ENCODE results near the gene ADSS2.
A peak's percentile ranks its signal among the peaks of the same experiment; 100 is the strongest.
"Not testable (repeated sequence)": the region's sequence is repeated elsewhere in the genome, so short reads cannot be mapped to it uniquely, and the experiment has no call there.

The ADSS2 gene

GRCh38 chr1:244367399-244368114 is 84.2 kb downstream of the ADSS2 start:
- Histone ChIP-seq H3K4me2 (ENCODE audit: low read length) (no peak overlapping the region), H3K9me3 (ENCODE audit: control insufficient read depth, low read length) (no peaks in the 10 kb centered on the region), H3K4me1 (peaks cover 6% of the 10 kb centered on the region), H3K27me3 (ENCODE audit: control insufficient read depth, insufficient read depth, low read length) (no peaks in the 10 kb centered on the region), H3K4me3 (ENCODE audit: low read depth, low read length) (no peak overlapping the region), H2AFZ (peak overlapping the region; percentile 39), H3K36me3 (ENCODE audit: control insufficient read depth, insufficient read depth, low read length) (no peaks in the 10 kb centered on the region), H3K9ac (no peak overlapping the region), H3K27ac (peak overlapping the region; percentile 74), H3K79me2 (no peaks in the 10 kb centered on the region)
- TF ChIP-seq CTCF (IDR thresholded peaks at IDR 0.05), result no peak

- no peaks in the 10 kb centered on the region for H3K36me3 ChIP-seq (ENCODE audit: control insufficient read depth, insufficient read depth, low read length)
- no peak overlapping the region for H2AFZ ChIP-seq
- H3K4me2 ChIP-seq (ENCODE audit: low read length), result no peak overlapping the region
- TF ChIP-seq CTCF (IDR thresholded peaks at IDR 0.05), result no peak
- H3K9me3 ChIP-seq (ENCODE audit: control insufficient read depth, low read length), result no peaks in the 10 kb centered on the region
- no peak overlapping the region for H3K9ac ChIP-seq
- no peaks in the 10 kb centered on the region for H3K27me3 ChIP-seq (ENCODE audit: control insufficient read depth, insufficient read depth, low read length)
- H3K27ac ChIP-seq, result peak overlapping the region; percentile 74
- H3K79me2 ChIP-seq, result no peaks in the 10 kb centered on the region
- no peak overlapping the region for H3K4me3 ChIP-seq (ENCODE audit: low read depth, low read length)
- H3K4me1 ChIP-seq, result peaks cover 8% of the 10 kb centered on the region
These were observed 85.9 kb downstream of the ADSS2 start for GRCh38 chr1:244365809-244366208.

GRCh38 chr1:244365262-244365661 is 86.4 kb downstream of the ADSS2 start:
- H3K4me3 ChIP-seq (ENCODE audit: low read depth, low read length); H3K36me3 ChIP-seq (ENCODE audit: control insufficient read depth, insufficient read depth, low read length); H3K9ac ChIP-seq; H3K4me2 ChIP-seq (ENCODE audit: low read length); H3K27ac ChIP-seq; H3K9me3 ChIP-seq (ENCODE audit: control insufficient read depth, low read length); H3K79me2 ChIP-seq; H3K4me1 ChIP-seq; H3K27me3 ChIP-seq (ENCODE audit: control insufficient read depth, insufficient read depth, low read length); H2AFZ ChIP-seq: not testable (repeated sequence)

GRCh38 chr1:244362476-244362875 is 89.2 kb downstream of the ADSS2 start:
- Histone ChIP-seq H3K9me3 (ENCODE audit: control insufficient read depth, low read length) (no peaks in the 10 kb centered on the region), H3K36me3 (ENCODE audit: control insufficient read depth, insufficient read depth, low read length) (no peaks in the 10 kb centered on the region), H2AFZ (peak overlapping the region; percentile 78), H3K79me2 (no peaks in the 10 kb centered on the region), H3K27me3 (ENCODE audit: control insufficient read depth, insufficient read depth, low read length) (no peaks in the 10 kb centered on the region), H3K4me1 (peaks cover 8% of the 10 kb centered on the region), H3K4me3 (ENCODE audit: low read depth, low read length) (no peak overlapping the region), H3K9ac (no peak overlapping the region), H3K4me2 (ENCODE audit: low read length) (no peak overlapping the region), H3K27ac (peak overlapping the region; percentile 70)
- no peak for TF ChIP-seq CTCF (IDR thresholded peaks at IDR 0.05)

- Histone ChIP-seq H2AFZ (peak overlapping the region; percentile 78), H3K79me2 (no peaks in the 10 kb centered on the region), H3K4me2 (ENCODE audit: low read length) (no peak overlapping the region), H3K36me3 (ENCODE audit: control insufficient read depth, insufficient read depth, low read length) (no peaks in the 10 kb centered on the region), H3K27me3 (ENCODE audit: control insufficient read depth, insufficient read depth, low read length) (no peaks in the 10 kb centered on the region), H3K9me3 (ENCODE audit: control insufficient read depth, low read length) (no peaks in the 10 kb centered on the region), H3K9ac (no peak overlapping the region), H3K4me1 (peaks cover 8% of the 10 kb centered on the region), H3K27ac (peak overlapping the region; percentile 70), H3K4me3 (ENCODE audit: low read depth, low read length) (no peak overlapping the region)
- TF ChIP-seq CTCF (IDR thresholded peaks at IDR 0.05), result no peak
These were observed 89.8 kb downstream of the ADSS2 start for GRCh38 chr1:244361764-244362473.

All from parathyroid adenoma (tissue), 2 donors.